DMS153 treated with DMSO at 0.1 percent for 48 hours (cell line): ENCODE measurements around the gene ADCY7.

Experiments used
- DNase-seq: peaks from one replicate; lab custom pipeline; 2025; ENCODE audit not compliant: unreplicated experiment; lab: John Stamatoyannopoulos, UW

Gene ADCY7

DNA sequence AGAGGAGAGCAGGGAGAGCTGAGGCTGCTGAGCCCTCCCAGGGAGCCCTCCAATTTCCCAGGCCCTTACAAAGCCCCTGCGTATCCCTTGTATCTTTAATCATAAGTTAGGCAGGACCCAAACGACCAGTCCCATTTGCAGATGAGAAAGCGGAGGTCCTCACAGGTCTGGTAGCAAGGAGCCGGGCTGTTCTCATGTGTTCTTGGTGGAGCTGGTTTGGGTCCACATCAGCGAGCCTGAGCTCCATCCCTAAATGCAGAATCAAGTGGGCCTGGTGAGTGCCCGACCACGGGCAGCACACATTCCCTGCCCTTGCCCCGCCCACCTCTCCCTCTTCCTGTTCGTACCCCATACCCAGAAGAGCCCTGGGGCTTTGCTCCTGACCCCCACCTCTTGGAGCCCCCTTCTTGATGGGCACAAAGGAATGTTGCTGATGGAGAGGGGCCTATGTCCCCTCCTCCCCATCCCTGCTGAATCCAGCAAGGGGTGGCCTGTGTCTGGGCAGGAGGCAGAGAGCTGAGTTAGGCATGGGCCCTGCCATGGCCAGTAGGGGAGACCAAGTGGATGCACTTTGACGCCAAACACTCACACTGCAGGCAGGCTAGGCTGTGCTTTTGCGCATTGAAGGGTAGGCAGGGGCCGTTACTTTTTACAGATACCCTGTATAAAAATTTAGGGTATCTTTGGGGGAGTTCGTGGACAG is 18.3 kb upstream of the ADCY7 start:
- no peak for DNase-seq

DNA sequence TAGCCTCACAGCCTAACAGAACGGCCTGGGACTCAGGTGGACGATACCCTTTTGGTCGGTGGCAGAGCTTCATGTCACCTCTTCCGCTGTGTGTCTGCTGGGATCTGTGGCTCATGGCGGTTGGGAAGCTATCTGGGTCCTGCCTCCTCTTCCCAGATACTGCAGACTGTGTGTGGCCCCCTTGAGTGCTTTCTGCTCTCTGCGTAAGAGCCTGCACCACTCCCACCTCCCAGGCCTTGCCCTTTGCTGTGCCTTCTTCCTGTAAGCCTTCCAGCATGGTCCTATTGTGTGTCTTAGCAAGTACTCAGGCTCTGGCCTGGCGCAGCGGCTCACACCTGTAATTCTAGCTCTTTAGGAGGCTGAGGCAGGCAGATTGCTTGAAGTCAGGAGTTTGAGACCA is 17.5 kb upstream of the ADCY7 start:
- no peak for DNase-seq

DNA sequence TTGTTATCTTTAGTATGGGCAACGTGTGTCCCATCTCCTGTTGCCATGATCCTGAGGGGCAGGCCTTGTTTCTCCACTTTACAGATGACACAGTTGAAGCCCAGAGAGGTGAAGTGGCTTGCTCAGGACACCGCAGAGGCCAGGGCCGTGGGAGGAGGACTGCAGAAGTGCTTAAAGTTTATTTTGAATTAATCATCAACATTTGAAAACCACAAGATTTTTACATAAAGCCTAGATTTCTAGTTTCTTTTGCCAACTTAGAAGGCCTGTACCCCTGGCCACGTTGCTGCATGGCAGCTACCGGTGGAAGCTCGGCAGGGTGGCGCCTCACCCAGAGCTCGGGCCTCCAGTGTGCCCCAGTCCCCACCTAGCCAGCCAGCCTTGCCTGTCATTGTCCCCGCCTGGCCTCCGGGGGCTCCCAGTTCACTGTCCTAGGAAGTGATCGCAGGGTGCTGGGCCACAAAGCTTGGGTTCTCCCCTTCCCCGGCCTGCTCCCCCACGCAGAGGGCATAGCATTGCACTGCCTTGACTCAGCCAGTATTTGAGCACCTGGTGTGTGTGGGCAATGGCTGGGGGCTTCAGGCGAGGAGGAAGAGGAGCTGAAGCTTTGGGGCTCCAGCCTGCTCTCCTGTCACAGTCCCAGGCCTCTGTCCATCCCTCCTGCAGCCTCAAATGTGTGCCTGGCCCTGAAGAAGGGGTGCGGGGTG is 14.8 kb upstream of the ADCY7 start:
- no peak for DNase-seq

DNA sequence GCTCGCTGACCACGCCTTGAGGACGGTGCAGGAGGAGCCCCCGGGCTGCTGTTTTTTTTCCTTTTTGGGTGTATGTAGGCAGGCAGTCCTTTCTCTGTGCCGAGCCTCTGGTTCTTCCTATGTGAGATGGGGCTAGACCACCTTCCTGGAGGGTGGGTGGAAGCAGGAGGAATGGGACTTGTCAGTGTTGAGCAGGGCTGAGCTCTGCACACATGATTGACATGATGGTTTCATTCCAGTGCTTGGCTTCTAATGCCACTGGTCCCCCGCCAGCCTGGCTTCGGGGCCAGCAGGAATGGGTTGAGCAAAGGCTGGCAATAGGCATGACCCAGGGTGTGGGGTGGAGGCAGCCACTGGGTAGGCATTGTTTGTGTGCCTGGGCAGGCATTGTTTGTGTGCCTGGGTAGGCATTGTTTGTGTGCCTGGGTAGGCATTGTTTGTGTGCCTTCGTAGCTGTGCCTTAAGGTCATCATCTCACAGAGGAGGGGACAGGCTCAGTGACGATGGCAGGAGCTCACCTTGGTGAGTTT is 14.2 kb upstream of the ADCY7 start:
- no peak for DNase-seq

DNA sequence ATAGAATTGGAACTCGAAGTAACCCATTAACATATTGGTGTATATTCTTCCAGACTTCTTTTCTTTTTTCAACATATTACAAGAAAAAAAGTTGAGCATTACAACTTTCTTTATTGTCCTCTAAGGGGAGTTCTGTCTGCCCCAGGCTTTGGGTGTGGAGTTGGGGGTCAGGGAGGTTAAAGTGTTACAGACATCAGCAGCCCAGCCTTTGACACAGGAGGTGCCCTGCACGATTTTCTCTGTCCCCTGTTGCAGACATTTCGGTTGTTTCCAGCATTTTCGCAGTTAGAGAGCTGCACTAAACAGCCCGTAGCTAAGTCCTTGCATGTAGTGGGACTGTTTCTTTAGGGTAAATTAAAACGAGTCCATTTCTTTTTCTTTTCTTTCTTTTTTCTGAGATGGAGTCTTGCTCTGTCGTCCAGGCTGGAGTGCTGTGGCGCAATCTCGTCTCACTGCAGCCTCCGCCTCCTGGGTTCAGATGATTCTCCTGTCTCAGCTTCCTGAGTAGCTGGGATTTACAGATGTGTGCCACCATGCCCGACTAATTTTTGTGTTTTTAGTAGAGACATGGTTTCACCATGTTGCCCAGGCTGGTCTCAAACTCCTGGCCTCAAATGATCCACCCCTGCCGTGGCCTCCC is 13.4 kb upstream of the ADCY7 start:
- no peak for DNase-seq

DNA sequence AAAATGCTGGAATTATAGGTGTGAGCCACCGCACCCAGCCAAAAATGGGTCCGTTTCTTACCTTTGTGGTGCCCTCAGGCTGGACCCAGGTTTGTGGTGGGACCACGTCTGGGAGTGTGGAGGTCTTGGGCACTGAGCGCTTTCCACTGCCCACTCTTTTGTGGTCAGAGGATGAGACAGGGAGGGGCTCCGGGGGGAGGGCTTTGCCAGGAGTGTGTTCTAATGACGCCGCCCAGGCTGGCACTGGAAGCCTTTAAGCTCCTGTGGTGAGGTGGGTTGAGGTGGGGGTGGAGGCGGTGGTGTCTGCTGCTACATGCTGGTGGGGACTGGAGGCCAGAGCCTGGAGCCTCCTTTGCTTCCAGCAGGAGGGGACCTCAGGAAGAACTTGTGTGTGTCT is 12.8 kb upstream of the ADCY7 start:
- DNase-seq: no peak

DNA sequence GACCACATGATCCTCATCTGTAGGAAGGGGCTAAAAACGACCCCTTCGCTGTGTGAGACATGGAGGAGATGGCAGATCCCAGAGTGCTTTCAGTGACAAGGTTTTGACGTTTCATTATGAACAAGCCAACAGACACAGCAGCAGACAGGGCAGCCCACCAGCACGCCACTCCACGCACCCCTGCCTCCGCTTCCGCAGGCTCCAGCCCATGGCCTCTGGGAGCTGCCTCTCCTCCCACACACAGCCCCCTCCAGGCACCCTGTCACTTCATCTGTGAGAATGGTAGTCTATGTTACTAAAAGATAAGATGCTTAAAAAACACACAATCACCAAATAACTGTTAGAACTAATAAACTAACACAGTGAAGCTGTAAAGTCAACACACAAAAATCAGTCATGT is 12.3 kb upstream of the ADCY7 start:
- no peak for DNase-seq

DNA sequence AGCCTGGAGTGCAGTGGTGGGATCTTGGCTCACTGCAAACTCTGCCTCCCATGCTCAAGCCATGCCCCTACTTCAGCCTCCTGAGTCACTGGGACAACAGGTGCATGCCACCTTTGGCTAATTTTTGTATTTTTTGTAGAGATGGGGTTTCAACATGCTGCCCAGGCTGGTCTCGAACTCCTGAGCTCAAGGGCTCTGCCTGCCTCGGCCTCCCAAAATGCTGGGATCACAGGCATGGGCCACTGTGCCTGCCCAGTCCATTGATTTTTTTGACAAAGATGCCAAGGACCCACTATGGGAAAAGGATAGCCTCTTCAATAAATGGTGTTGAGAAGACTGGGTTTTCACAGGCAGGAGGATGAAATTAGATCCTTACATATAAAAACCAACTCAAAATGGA is 10.8 kb upstream of the ADCY7 start:
- no peak for DNase-seq

DNA sequence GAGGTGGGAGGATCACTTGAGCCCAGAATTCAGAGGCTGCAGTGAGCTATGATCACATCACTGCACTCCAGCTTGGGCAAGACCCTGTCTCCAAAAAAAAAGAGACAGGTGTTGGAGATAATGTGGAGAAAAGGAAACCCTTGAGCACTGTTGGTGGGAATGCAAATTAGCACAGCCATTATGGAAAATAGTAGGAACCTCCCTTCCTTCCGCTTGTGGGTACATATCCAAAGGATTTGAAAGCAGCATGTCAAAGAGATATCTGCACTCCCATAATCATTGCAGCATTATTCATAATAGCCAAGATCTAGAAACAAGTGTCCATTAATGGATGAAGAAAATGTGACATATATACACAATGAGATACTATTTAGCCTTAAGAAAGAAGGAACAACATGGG is 9.7 kb upstream of the ADCY7 start:
- no peak for DNase-seq

DNA sequence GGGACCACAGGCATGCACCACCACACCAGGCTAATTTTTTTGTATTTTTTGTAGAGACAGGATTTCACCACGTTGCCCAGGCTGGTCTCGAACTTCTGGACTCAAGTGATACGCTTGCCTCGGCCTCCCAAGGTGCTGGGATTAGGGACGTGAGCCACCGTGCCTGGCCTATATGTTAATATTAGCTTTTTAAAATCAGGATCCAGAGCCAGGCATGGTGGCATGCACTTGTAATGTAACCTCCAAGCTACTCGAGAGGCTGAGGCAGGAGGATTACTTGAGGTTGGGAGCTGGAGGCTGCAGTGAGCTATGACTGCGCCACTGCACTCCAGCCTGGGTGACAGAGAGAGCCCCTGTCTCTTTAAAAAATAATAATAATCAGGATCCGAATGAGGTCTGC is 8.5 kb upstream of the ADCY7 start:
- no peak for DNase-seq

DNA sequence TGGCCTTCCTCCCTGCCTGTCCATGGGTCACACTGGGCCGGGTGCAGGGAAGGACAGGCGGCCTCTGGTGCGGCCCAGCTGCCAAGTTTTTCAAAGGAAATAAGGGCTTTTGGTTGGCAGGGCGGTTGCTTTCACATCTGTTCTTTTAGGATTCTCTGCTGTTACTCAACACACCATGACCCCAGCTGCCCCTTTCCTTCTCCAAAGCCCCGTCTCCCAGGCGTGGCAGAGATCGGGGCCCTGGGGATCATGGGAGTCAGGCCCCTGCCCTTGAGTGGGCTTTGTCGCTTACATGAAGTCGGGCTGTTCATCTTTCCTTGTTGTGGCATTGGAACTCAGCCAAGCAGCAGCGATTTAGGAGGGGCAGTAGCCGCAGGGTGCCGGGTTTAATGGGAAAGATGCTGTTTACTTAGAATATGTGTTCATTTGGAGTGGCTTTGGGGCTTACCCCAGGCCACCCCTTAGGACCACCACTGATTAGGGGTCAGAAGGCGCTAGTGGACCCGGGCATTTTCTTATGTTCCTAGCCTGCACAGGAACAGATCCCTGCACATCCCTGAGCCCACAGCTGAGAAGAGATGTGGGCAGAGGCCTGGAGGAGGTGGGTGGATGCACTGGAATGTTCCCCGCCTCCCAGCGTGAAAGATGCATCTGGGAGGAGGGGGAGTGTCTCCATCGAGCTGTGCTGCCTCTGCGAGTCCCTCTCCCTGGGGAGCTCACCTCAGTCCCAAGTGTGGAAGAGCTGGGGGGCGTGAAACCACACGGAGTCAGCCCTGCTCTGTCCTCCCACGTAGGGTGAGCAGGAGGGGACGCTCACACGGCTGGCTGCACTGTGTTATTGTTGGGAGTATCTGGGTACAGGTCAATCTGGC is 6.8 kb upstream of the ADCY7 start:
- no peak for DNase-seq

DNA sequence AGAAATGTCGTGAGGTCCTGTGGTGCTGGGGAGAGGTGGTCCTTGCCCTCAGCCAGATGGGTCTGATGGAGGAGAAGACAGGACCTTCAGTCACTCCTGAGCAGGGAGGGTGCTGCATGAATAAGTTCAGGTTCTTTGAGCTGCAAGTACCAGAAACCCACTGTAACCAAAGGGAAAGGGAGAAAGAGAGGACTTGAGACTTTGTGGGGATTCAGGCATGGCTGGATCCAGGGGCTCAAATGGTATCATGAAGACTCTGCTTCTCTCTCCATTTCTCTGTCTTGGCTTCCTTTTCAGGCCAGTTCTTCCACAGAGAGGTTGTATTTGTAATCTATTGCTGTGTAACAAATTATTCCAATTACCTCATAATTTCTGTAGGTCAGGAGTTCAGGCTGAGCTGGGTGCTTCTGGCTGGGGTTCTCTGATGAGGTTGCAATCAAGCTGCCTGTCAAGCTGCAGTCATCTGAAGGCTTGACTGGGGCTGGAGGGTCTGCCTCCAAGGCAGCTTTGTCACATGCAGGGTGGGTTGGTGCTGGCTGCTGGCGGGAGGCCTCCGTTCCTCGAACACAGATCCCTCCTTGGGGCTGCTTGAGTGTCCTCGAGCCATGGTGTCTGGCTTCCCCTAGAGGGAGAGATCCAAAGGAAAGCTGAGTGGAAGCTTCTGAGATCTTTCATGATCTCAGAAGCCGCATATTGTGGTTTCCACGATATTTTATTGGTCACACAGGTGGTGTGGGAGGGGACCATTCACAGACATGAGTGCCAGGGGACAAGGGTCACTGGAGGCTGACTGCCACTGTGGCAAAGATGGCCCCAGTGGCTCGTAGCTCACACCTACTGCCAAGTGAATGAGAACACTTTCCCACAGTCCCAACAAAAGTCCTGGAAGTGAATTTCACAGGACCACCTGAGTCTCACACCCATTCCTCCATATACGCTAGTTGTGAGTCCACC is 5.9 kb upstream of the ADCY7 start:
- DNase-seq: no peak

DNA sequence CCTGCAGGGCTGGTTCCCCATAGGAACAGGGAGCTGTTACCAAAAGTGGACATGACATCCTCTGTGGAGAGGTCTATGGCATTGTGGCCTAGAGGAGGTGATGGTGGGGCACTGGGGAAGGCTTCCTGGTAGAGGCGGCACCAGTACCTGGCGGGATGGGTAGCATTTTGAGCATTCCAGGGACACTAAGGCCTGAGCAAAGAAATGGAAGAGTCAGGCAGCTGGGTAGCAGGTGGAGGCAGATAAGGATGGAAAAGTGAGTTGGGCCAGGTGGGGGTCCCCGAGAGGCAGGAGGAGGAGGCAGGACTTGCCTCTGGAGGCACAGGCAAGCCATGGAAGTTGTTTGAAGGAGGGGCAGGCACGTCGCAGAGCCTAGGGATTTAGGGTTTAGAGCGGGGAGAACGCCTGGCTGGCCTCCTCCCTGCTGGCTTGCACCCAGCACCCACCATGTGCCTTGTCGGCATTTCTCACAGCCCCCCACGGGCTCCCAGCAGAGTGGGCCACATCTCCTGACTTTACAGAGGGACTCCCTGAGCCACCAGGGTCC is 5.1 kb upstream of the ADCY7 start:
- no peak for DNase-seq

DNA sequence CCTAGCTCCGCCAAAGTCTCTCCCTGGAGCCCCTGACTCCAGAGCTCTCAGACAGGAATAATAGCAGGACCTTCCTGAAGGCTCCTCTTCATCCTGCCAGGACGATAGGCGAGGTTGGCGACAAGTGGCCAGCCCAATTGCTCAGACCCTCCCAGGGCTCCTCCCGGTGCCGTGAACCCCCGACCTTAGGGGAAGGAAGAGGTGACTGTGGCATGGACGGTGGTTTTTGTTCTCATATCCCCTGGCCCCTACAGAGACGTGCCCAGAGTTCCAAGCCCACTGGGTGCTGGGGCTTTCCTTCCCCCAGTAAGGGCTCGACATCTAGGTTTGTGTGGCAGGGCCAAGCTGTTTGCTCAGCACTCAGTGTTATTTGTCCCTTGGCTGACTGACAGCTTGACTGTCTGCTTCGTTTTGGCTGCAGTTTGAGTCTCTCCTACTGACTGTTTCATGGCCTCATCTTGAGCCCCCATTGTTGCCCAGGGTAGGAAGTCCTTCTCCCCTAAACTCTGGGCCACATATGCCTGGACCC is 4.6 kb upstream of the ADCY7 start:
- DNase-seq: no peak

DNA sequence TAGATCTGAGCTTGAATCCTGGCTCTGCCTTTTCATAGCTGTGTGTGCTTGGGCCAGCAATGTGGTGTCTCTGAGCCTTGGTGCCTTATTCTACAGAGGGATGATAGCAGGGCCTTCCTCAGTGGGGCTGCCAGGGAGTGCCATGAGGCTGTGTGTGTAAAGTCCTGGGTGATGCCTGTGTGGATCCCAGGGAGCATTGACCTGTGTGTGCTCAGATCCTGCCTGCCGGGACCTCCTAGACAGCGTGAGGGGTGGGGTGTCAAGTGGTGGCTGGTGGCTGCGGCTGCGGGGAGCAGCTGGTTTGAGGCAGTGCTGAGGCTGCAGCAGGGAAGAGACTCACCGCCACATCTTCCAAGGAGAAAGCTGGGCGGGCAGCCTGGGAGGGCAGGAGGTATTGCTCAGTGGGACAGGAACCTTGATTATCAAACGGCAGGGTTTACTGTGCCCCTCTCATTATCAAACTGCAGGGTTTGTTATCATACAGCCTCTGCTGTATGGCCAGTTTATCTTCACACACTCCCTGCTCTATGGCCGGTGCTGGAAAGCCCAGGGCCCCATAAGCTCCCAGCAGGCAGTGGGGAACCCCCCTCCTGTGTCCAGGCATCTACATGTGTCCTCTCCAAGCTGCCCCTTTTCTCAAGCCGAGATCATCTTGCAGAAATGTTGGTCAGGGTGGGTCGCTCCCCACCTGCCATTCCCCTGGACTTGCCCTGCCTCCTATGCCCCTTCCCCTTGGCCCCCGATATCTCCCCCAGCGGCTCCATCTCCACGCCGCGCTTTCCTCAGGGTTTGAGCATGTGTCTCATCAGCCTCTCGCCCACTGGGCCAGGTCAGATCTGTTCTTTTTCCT is 3.1 kb upstream of the ADCY7 start:
- no peak for DNase-seq

DNA sequence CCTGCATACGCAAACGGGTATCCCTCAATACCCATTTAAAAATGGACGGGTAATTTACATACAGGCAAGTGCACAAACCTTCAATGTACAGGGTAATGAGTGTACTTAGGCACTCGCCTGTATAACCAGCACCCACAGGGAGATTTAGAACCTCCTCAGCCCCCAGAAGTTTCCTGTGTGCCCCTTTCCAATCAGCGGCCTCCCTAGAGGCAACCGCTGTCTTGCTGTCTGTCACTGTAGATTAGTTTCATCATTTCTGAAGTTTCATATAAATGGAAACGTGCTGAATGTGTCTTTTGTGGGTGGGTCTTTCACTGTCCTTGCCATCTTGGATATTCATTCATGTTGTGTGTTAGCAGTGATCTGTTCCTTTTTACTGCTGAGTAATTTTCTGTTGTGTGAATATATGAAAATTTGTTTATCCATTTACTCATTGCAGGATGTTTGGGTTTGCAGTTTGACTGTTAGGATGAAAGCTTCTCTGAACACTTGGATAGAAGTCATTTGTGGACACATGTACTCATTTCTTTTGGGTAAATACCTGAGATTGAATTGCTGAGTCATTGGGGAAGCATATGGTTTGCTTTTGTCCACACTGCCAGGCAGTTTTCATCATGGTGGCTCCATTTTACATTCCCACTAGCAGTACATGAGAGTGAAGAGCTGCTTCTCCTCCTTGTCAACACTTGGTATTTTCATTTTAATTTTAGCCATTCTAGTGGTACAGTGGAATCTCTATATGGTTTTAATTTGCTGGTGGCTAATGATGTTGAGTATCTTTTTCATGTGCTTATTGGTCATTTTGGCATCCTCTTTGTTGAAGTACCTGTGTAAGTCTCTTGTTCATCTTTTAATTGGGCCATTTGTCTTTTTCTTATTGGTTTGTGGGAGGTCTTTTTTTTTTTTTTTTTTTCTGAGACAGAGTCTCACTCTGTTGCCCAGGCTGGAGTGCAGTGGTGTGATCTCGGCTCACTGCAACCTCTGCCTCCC is 2.1 kb upstream of the ADCY7 start:
- no peak for DNase-seq

DNA sequence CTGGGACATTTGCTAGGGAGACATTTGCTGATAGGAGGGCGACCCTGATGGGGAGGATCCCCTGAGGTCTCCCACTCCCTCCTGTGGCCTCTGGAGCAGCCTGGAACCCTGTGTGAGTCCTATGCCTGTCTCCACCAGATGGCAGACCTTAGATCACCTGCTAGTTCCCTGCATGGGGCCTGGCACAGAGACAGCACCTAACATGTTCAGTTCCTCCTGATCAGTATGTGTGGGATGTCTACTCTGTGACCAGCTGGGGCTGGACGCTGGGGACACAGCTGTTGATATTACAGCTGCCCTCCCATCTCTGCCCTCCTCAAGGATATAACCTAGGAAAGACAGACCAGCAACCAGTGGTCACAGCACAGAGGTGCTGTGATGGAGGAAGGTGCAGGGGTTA is 1.1 kb upstream of the ADCY7 start:
- no peak for DNase-seq
